HFFc6 (cell line): ENCODE data around the gene EXOC3. TPM values are rescaled to one million over a fixed set of nuclear protein-coding genes. Genes with fewer than 3 reads are reported as not detected.

Experiments
- DNase-seq: peaks from one replicate; pipeline ENCODE4 v3.0.0-alpha.2; 2018
- H3K27ac Mint-ChIP-seq: 2 replicates; pipeline ENCODE4 v1.8.0; 2020; ENCODE audit warnings: mild to moderate bottlenecking, mixed read lengths
- H3K27me3 Mint-ChIP-seq: 2 replicates; pipeline ENCODE4 v1.8.0; 2021; ENCODE audit warnings: mild to moderate bottlenecking, moderate library complexity, mixed read lengths; ENCODE audit not compliant: insufficient read depth
- H3K36me3 Mint-ChIP-seq: 2 replicates; pipeline ENCODE4 v1.8.0; 2021; ENCODE audit warnings: low read depth, mixed read lengths
- H3K4me1 Mint-ChIP-seq: 2 replicates; pipeline ENCODE4 v1.8.0; 2020; ENCODE audit warnings: low read depth, mixed read lengths
- H3K4me3 Mint-ChIP-seq: 2 replicates; pipeline ENCODE4 v1.8.0; 2020; ENCODE audit warnings: mild to moderate bottlenecking, moderate library complexity, mixed read lengths
- H3K9me3 Mint-ChIP-seq: 2 replicates; pipeline ENCODE4 v1.8.0; 2020; ENCODE audit warnings: mild to moderate bottlenecking, mixed read lengths
- CTCF ChIP-seq: fragments of 200-600 bp; sonication (generic); IDR thresholded peaks from 2 replicates; pipeline ENCODE4 v1.5.0; 2021; ENCODE audit warnings: antibody characterized with exemption, mild to moderate bottlenecking
- total RNA-seq, 6 experiments: library from RNA; stranded (reverse); fragmentation: NEBNext Ultra II Directional; extraction: Animal tissue kit (Norgen Biotek cat#: 25700); gene quantifications; 2 replicates in 1 of 6; 3 replicates in 5 of 6; pipeline ENCODE4 v1.2.3, GENCODE V29; 2021

The EXOC3 gene
- total RNA-seq, 6 experiments from 2014 or later = 46.8 to 54.1 (median 50.3) TPM

- H3K4me1 Mint-ChIP-seq = peaks cover 17% of the 10 kb centered on the region
- no peak for DNase-seq
- peaks cover 3% of the 10 kb centered on the region; the same call in 1 of the 2 replicates for H3K27me3 Mint-ChIP-seq
- H3K27ac Mint-ChIP-seq = no peak overlapping the region
- TF ChIP-seq CTCF = no peak
- peaks cover 14% of the 10 kb centered on the region for H3K9me3 Mint-ChIP-seq
- H3K4me3 Mint-ChIP-seq = no peak overlapping the region
- peaks cover 66% of the 10 kb centered on the region for H3K36me3 Mint-ChIP-seq
Observed at GRCh38 chr5:449151-449550, 6.2 kb downstream of the EXOC3 start.

- no peak for TF ChIP-seq CTCF
- no peak for DNase-seq
- peaks cover 62% of the 10 kb centered on the region for H3K36me3 Mint-ChIP-seq
- peaks cover 14% of the 10 kb centered on the region for H3K9me3 Mint-ChIP-seq
- H3K4me1 Mint-ChIP-seq = no peaks in the 10 kb centered on the region
- H3K4me3 Mint-ChIP-seq = no peak overlapping the region
- H3K27ac Mint-ChIP-seq = no peak overlapping the region
- peaks cover 3% of the 10 kb centered on the region; the same call in 1 of the 2 replicates for H3K27me3 Mint-ChIP-seq
Observed at GRCh38 chr5:451587-452458, 8.8 kb downstream of the EXOC3 start.

- peaks cover 14% of the 10 kb centered on the region for H3K9me3 Mint-ChIP-seq
- H3K27ac Mint-ChIP-seq = no peak overlapping the region
- peaks cover 63% of the 10 kb centered on the region for H3K36me3 Mint-ChIP-seq
- no peaks in the 10 kb centered on the region; the same call in none of the 2 replicates for H3K27me3 Mint-ChIP-seq
- H3K4me1 Mint-ChIP-seq = peaks cover 3% of the 10 kb centered on the region
- H3K4me3 Mint-ChIP-seq = no peak overlapping the region
- no peak for TF ChIP-seq CTCF
- DNase-seq = no peak
Observed at GRCh38 chr5:452978-453710, 10.2 kb downstream of the EXOC3 start.

- Mint-ChIP-seq H3K4me1 (peaks cover 11% of the 10 kb centered on the region), H3K27me3 (no peaks in the 10 kb centered on the region; the same call in none of the 2 replicates), H3K36me3 (peaks cover 62% of the 10 kb centered on the region), H3K4me3 (no peak overlapping the region), H3K9me3 (peaks cover 14% of the 10 kb centered on the region), H3K27ac (no peak overlapping the region)
- DNase-seq = no peak
- no peak for TF ChIP-seq CTCF
Observed at GRCh38 chr5:453725-454481, 10.9 kb downstream of the EXOC3 start.

GRCh38 chr5:454936-455335, 12.0 kb downstream of the EXOC3 start:
- Mint-ChIP-seq H3K4me3 (no peak overlapping the region), H3K9me3 (peaks cover 14% of the 10 kb centered on the region), H3K27ac (no peak overlapping the region), H3K27me3 (no peaks in the 10 kb centered on the region; the same call in none of the 2 replicates), H3K4me1 (peaks cover 19% of the 10 kb centered on the region), H3K36me3 (peaks cover 61% of the 10 kb centered on the region)
- no peak for DNase-seq
- TF ChIP-seq CTCF = no peak
